Stimulated activated naive CD8-positive, alpha-beta T cell treated with anti-CD3 and anti-CD28 coated beads, Interleukin-15, Interleukin-2, amounts not matched to agents 100 U/mL and 50 U/mL, for 24 hours (primary cell): ENCODE results near the gene LSR.

Source experiments
- ATAC-seq: fragments of 150-1000 bp; cut with Tn5 transposase; one replicate; pipeline ENCODE4 v1.10.0; 2021
- DNase-seq: peaks from one replicate; pipeline ENCODE4 v3.0.0; 2021

The LSR gene

DNA sequence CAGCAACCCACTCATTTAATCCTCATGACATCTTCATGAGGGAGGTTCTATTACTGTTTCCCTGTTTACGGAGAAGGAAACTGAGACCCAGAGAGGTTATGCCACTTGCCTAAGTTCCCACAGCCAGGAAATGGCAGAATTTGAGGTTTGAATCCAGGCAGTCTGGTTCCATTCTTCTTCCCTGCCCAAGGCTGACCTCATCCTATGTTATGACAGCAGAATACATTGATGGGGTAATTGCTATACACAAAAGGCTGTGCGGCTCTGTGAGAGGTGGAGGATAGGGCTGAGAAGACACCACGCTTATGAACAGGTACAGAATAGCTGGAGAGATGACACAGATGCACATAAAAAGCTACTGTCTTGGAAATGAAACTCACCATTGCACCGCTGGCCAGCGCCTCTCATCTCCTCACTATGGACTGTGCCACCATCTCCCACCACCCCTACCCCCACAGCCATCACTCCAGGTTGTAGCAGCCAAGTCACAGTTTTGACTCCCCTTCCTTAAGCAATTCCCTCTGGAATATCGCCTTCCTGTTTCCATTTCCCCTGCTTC lies 54.6 kb downstream of the LSR start:
- ATAC-seq (no peak), DNase-seq (no peak)

DNA sequence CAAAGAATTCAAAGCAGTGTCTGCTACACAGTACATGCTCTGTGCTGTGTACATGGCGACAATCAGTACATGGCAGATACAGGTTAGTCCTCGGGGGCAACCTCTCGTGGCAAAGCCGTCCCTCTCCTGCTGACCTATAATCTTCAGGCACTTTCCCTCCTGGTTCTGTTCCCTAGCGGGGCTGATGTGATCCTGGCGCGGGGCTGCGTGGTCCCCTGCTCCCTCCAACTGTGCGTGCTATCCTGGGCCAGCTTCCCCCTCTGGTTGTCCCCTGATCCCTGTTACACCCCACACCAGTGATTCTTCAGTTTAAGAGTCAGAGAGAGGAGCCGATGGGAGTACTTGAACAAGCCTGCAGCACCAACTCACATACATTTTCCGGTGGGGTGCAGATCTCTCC lies 55.2 kb downstream of the LSR start:
- ATAC-seq (no peak), DNase-seq (no peak)

DNA sequence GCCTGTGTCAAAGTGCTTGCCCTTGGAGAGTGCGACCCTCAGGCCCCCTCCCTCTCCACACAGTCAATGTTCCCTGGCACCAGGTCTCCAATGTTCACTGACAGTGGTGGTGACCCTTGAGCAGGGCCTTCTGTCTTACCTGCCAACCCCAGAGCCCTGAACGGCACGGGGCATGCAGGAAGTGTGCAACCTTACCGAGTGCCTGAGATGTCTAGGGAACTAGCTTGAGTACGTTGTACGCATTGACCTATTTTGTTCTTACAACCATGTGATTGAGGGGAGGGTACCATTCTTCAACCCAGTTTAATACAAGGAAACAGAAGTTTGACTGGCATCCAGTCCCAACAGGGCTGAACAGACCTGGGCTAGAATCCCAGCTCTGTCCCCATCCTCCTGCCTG lies 56.4 kb downstream of the LSR start:
- no peak for ATAC-seq
- DNase-seq = no peak

DNA sequence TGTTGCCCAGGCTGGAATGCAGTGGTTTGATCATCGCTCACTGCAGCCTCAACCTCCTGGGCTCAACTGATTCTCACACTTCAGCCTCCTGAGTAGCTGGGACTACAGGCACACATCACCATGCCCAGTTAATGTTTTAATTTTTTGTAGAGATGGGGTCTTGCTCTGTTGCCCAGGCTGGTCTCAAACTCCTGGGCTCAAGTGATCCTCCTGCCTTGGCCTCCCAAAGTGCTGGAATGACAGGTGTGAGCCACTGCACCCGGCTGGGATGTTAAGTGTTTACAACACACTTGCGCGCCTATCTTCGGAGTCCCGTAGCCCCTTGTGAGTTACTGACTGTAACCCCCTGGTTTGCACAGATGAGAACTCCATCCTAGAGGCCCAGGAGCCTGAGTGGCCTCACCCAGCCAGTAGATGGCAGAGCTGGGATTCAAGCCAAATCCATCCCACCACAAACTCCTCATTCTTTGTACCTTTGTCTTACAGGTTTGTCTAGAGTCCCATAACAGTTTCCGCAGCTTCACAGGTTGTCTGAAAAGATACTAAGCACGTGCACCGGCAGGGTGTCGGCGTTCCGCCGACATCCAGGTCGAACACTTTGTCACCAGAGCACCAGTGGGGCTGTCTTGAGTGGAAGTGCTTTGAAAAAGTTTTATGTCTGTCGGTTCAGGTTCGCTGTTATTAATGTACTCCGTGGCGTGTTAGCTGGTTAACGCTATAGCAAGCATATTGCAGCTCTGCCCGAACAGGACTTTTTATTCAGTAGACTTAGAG lies 57.9 kb downstream of the LSR start:
- DNase-seq (no peak), ATAC-seq (no peak)

DNA sequence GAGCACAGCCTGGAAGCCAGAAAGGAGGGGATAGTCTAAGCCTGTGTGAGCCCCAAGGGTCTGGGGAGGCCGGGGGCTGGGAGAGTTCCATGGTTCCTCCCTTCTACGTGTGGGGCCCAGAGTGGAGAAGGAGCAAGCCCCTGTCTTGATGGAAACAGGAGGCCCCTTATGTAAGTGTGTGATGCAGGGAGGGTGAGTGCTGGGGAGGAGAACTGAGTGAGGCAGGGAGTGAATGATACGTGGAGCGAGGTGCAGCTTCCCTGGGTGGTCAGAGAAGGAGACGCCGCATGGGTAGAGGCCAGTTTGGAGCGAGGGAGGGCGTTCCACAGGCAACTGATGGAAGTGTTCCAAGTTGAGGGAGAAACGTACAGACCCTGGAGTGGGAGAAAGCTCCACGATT lies 59.1 kb downstream of the LSR start:
- DNase-seq (no peak), ATAC-seq (no peak)

DNA sequence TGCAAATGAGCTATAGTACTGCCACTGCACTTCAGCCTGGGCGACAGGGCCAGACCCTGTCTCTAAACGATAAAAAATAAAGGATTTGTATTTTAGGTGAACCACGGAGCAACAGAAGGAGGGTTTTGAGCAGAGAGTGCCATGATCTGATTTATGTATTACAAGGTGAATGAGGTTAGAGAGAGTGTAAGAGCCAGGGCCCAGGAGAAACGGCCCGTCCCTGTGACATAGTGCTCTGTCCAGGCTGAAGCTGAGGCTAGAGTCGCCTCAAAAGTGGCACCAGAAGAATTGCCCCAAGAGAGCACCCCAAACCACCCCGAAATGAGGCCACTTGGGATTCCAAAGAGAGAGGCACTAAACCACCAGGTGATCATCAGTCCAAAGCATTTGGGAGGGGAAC lies 60.1 kb downstream of the LSR start:
- ATAC-seq (no peak), DNase-seq (no peak)

DNA sequence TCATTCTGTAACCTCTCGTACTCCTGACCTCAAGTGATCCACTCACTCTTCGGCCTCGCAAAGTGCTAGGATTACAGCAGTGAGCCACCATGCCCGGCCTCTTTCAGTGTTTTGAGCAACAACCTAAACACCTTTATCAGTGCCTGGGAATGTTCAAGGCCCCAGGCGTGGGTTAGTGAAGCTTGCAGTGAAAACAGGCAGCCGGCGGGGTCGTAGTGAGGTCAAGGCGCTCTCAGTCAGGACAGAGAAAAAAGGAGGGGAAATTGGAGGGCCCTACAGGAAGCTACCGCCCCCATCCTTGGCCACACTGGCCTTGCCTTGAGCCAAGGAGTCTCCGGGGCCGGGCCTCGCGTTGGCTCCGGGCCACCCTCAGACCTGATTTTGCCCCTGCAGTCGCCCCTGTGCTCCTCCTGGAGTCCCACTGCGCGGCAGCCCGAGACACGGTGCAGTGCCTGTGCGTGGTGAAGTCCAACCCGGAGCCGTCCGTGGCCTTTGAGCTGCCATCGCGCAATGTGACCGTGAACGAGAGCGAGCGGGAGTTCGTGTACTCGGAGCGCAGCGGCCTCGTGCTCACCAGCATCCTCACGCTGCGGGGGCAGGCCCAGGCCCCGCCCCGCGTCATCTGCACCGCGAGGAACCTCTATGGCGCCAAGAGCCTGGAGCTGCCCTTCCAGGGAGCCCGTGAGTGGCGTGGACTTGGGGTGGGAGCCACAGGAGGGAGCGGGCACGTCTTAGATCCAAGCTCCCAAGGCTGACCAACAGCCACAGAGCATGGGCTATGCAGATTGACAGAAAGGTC lies 60.9 kb downstream of the LSR start:
- no peak for ATAC-seq
- DNase-seq = no peak

DNA sequence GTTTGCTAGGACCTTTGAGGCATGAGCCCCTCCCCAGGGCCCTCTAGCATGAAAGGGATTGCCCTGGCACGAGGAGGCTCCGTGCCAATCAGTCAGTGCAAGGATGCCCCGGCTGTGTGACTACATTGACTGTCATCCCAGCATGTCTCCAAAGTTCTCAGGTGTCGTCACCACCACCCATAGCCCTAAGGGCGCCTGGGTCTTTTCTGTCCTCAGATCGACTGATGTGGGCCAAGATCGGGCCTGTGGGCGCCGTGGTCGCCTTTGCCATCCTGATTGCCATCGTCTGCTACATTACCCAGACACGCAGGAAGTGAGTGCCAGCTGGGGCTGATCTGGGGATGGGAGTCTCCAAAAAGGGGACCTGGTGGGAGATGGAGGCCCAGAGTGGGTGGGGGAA lies 61.5 kb downstream of the LSR start:
- ATAC-seq (no peak), DNase-seq (no peak)

DNA sequence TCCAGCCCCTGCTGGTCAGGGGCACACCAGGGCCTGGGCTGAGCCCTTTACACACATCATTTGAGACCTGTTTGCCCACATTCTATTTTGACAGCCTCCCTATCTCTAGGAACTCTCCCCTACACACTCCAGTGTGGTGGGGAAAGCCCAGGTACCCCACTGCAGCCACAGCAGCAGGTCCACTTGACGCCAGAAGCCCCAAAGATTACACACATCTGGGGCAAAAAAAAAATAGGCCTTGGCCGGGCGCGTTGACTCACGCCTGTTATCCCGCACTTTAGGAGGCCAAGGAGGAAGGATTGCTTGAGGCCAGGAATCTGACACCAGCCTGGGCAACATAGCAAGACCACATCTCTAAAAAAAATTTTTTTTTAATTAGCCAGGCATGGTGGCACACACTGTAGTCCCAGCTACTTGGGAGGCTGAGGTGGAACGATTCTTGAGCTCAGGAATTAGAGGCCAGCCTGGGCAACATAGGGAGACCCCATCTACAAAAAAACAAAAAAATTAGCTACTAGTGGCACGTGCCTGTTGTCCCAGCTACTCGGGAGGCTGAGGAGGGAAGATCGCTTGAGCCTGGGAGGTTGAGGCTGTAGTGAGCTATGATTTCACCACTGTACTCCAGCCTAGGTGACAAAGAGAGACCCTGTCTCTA lies 62.1 kb downstream of the LSR start:
- ATAC-seq (no peak), DNase-seq (no peak)

DNA sequence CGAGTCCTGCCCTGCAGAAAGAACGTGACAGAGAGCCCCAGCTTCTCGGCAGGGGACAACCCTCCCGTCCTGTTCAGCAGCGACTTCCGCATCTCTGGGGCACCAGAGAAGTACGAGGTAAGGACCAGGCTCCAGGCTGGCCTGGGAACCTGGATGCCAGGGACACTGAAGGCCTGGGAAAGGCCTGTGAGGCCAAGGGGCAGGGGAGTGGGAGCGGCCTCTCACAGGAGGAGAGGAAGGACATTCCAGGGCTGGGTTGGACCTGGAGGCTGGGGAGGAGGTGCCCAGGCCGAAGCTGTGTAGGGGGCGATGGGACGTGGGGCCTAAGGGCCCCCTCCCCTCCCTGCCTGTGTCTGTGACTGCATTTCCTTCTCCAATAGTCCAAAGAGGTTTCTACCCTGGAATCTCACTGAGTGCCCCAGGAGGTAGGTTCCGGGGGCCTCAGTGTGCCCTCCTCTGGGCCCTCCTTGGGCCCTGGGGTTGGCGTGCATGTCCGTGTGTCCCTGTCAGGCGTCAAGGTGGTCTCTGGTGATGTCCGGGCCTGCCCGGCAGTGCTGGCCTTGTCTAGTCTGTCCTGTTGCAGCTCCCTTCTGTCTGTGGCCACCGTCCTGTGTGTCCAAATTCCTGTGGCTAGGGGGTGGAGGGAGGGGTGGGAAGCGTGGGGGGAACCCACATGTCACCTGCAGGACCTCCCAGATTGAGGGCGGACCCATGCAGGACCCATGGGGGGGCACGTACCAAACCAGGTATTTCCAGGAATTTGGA lies 63.3 kb downstream of the LSR start:
- DNase-seq = no peak
- no peak for ATAC-seq

DNA sequence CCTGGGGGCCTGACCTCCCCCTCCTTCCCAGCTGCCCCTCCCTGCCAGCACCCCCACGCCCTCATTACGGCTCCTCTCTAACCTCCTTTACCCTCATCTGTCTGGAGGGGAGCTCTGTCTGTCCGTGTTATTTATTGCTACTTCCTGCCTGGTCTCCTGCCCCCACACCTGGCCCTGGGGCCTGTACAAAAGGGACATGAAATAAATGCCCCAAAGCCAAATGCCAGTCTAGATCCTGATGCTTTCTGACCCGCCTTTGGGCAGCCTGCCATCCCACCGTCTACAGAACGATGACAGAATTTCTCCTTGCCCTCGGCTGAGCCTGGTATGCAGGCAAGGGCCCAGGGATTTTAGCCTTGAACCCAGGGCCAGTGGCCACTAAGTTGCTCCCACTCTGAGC lies 64.8 kb downstream of the LSR start:
- ATAC-seq (no peak), DNase-seq (no peak)

DNA sequence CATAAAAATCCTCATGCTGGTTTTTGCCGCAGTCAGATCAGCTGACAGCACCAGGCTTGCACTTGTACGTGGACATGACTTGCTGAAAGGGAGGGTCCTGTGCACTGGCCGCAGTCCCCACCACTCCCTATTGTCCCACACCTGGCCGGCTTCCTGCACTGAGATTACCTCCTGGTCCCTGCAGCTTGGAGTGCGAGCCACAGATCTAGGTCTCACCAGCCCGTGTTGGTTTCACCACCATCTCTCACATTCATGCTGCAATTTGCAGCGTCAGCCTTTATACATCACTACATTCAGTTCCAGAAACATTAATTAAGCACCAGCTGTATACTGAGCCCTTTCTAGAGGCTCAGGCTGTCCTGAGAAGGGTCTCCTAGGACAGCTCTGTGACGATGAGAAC lies 65.2 kb downstream of the LSR start:
- DNase-seq (no peak), ATAC-seq (no peak)

DNA sequence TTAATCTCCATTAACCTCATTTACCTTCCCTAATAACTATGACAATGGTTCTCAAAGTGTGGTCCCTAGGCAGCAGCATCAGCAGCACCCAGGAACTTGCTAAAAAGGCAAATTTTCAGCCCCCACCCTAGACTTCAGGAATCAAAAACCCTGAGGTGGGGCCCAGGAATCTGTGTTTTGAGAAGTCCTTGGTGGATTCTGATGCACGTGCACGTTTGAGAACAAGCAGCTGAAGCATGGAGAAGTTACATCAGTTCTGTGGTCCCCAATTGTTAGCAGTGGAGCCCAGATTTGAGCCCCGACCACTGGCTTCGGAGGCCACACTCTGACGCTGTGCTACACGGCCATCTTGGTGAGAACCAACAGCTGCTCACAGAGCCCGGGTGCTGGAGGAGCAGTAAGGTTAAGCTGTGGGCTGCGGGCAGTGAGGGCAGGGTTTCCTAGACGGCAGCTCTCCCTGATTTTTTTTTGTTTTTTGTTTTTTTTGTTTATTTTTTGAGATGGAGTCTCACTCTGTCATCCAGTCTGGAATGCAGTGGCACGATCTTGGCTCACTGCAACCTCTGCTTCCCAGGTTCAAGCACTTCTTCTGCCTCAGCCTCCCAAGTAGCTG lies 66.2 kb downstream of the LSR start:
- DNase-seq = no peak
- ATAC-seq = no peak

DNA sequence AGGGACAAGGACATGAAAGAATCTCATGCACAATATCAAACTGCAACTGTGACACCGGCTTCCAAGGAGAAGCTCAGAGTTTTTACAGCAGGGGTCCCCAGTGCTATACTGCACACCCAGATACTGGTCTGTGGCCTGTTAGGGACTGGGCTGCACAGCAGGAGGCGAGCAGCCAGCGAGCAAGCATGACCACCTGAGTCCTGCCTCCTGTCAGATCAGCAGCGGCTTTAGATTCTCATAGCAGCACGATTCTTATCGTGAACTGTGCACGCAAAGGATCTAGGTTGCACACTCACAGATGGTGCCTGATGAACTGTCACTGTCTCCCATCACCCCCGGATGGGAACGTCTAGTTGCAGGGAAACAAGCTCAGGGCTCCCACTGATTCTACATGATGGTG lies 67.1 kb downstream of the LSR start:
- ATAC-seq (no peak), DNase-seq (no peak)

DNA sequence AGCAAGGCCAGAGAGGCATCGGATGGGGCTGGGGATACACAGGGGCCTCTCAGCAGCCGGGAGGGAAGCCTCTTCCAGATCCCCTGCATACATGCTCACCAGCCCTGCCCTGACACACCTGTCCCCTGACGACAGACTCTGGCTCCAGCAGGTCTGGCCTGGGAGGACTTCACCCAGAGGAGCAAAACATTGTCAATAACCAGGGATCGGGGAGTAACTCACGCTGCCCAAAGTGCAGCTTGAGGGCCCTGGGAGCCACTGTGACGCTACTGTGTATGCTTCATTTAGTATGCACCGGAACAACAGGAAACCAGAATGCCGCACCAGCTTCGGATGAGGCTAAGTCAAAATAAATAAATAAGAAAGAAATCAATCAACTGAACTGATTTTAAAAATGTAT lies 67.8 kb downstream of the LSR start:
- DNase-seq (no peak), ATAC-seq (no peak)
